GM23248 (cell line): ENCODE measurements around the gene TXNRD2. TPM values are rescaled to one million over a fixed set of nuclear protein-coding genes. Genes with fewer than 3 reads are reported as not detected.
A peak's percentile ranks its signal among the peaks of the same experiment; 100 is the strongest.
"Not testable (repeated sequence)": the region's sequence is repeated elsewhere in the genome, so short reads cannot be mapped to it uniquely, and the experiment has no call there.

Experiments
- DNase-seq: peaks from one replicate; pipeline ENCODE4 v3.0.0-alpha.2; 2015
- H2AFZ ChIP-seq: fragments of 200-600 bp; sonication (generic); 2 replicates; pipeline ENCODE4 v1.6.1; 2016; ENCODE audit warnings: antibody characterized with exemption
- H3F3A ChIP-seq: fragments of 200-600 bp; sonication (generic); 2 replicates; pipeline ENCODE4 v1.6.1; 2016; ENCODE audit warnings: mild to moderate bottlenecking, antibody characterized with exemption, mixed run types; ENCODE audit not compliant: insufficient read depth
- H3K27ac ChIP-seq: fragments of 200-600 bp; sonication (generic); 2 replicates; pipeline ENCODE4 v1.5.1; 2016; ENCODE audit warnings: mild to moderate bottlenecking
- H3K27me3 ChIP-seq: fragments of 200-600 bp; sonication (generic); replicated peaks from 2 replicates; pipeline ENCODE4 v1.6.1; 2016; ENCODE audit warnings: mild to moderate bottlenecking; ENCODE audit not compliant: insufficient read depth
- H3K36me3 ChIP-seq: fragments of 200-600 bp; sonication (generic); 2 replicates; pipeline ENCODE4 v1.6.1; 2016; ENCODE audit warnings: low read depth, mild to moderate bottlenecking
- H3K4me1 ChIP-seq: fragments of 200-600 bp; sonication (generic); 2 replicates; pipeline ENCODE4 v1.6.1; 2016; ENCODE audit warnings: mild to moderate bottlenecking; ENCODE audit not compliant: insufficient read depth
- H3K4me2 ChIP-seq: fragments of 200-600 bp; sonication (generic); one replicate; pipeline ENCODE4 v1.6.1; 2016; ENCODE audit warnings: mild to moderate bottlenecking; ENCODE audit not compliant: unreplicated experiment
- H3K4me3 ChIP-seq: fragments of 200-600 bp; sonication (generic); 2 replicates; pipeline ENCODE4 v1.5.1; 2016; ENCODE audit warnings: mild to moderate bottlenecking
- H3K79me2 ChIP-seq: fragments of 200-600 bp; sonication (generic); 2 replicates; pipeline ENCODE4 v1.6.1; 2016; ENCODE audit warnings: mild to moderate bottlenecking; ENCODE audit not compliant: insufficient read depth
- H3K9ac ChIP-seq: fragments of 200-600 bp; sonication (generic); 2 replicates; pipeline ENCODE4 v1.6.1; 2016; ENCODE audit warnings: mild to moderate bottlenecking
- H3K9me2 ChIP-seq: fragments of 200-600 bp; sonication (generic); 2 replicates; pipeline ENCODE4 v1.6.1; 2016; ENCODE audit warnings: mixed run types, mild to moderate bottlenecking, moderate library complexity; ENCODE audit not compliant: insufficient read depth
- H3K9me3 ChIP-seq: fragments of 200-600 bp; sonication (generic); one replicate; pipeline ENCODE4 v1.6.1; 2017; ENCODE audit warnings: low read depth
- H4K20me1 ChIP-seq: fragments of 200-600 bp; sonication (generic); 2 replicates; pipeline ENCODE4 v1.6.0; 2016; ENCODE audit not compliant: insufficient read depth
- EZH2 ChIP-seq: fragments of 200-600 bp; sonication (generic); IDR thresholded peaks from 2 replicates; pipeline ENCODE4 v1.6.1; 2018; ENCODE audit warnings: antibody characterized with exemption, mild to moderate bottlenecking; ENCODE audit not compliant: insufficient read depth, poor library complexity, severe bottlenecking
- EZH2phosphoT487 ChIP-seq: fragments of 200-600 bp; sonication (generic); IDR thresholded peaks from 2 replicates; pipeline ENCODE4 v1.6.1; 2018; ENCODE audit warnings: antibody characterized with exemption, moderate library complexity, mild to moderate bottlenecking, low read depth; ENCODE audit not compliant: insufficient read depth
- WGBS, 2 experiments: methylation state at CpG; one replicate each; pipeline ENCODE4 v1.1.6; 2015 to 2017; ENCODE audit warnings: low lambda C conversion rate in 2 of 2, low coverage in 1 of 2; ENCODE audit errors: missing lambda C conversion rate in 2 of 2; 5-methylcytosine and 5-hydroxymethylcytosine counted together
- in situ Hi-C: fragments of 300-500 bp; cut with MboI; formaldehyde crosslinking; loops from 2 replicates; pipeline ENCODE4 v1.15.0; 2020
- polyA plus RNA-seq: library from polyadenylated mRNA; unstranded; fragments of >200 nt; fragmentation: Nextera tagmentation; extraction: Ambion mirVana; gene quantifications from 2 replicates; pipeline ENCODE4 v1.2.1, GENCODE V29; 2016
- total RNA-seq: library from RNA; depleted of rRNA; stranded (reverse); fragments of >200 nt; shearing (Covaris generic); gene quantifications from 2 replicates; pipeline ENCODE4 v1.2.3, GENCODE V29; 2014

Gene TXNRD2
- total and polyA plus RNA-seq, 2 experiments from 2014 or later, result 20.1 to 24.8 TPM

- Histone ChIP-seq H3K27ac (no peak overlapping the region), H3F3A (no peaks in the 10 kb centered on the region), H3K9me3 (no peaks in the 10 kb centered on the region), H4K20me1 (no peaks in the 10 kb centered on the region), H3K9me2 (no peaks in the 10 kb centered on the region), H3K4me2 (no peak overlapping the region), H3K27me3 (no peaks in the 10 kb centered on the region), H3K9ac (no peak overlapping the region), H3K36me3 (peaks cover 7% of the 10 kb centered on the region; the same call in 1 of the 2 replicates), H3K4me1 (no peaks in the 10 kb centered on the region), H3K79me2 (no peaks in the 10 kb centered on the region), H2AFZ (no peak overlapping the region), H3K4me3 (no peak overlapping the region)
- DNase-seq, result no peak
- no peak for TF ChIP-seq EZH2
- TF ChIP-seq EZH2phosphoT487, result no peak
- WGBS, 2 experiments, result 28 to 29% methylated on average over 4 of the region's 4 CpGs
- in situ Hi-C loops, result no loop called here
Observed at GRCh38 chr22:19910180-19910744, 31.4 kb downstream of the TXNRD2 start.

- Histone ChIP-seq H3K27ac (no peak overlapping the region), H3K79me2 (no peaks in the 10 kb centered on the region), H3K4me1 (no peaks in the 10 kb centered on the region), H3K36me3 (peaks cover 7% of the 10 kb centered on the region; the same call in 1 of the 2 replicates), H3F3A (no peaks in the 10 kb centered on the region), H3K27me3 (no peaks in the 10 kb centered on the region), H3K9me3 (no peaks in the 10 kb centered on the region), H3K9ac (no peak overlapping the region), H3K4me3 (no peak overlapping the region), H2AFZ (no peak overlapping the region), H3K4me2 (no peak overlapping the region), H3K9me2 (no peaks in the 10 kb centered on the region), H4K20me1 (no peaks in the 10 kb centered on the region)
- 20 to 35% methylated on average over 5 to 6 of the region's 6 CpGs for WGBS, 2 experiments
- in situ Hi-C loops, result no loop called here
- DNase-seq, result peak; percentile 82
- TF ChIP-seq EZH2 (no peak), EZH2phosphoT487 (no peak)
Observed at GRCh38 chr22:19909350-19910179, 32.1 kb downstream of the TXNRD2 start.

- H3K4me3 ChIP-seq, H3K9ac ChIP-seq, H3K79me2 ChIP-seq, H4K20me1 ChIP-seq, H2AFZ ChIP-seq, H3K9me3 ChIP-seq, DNase-seq, H3K4me2 ChIP-seq, H3K27ac ChIP-seq, H3K36me3 ChIP-seq, H3K4me1 ChIP-seq, in situ Hi-C loops, H3K9me2 ChIP-seq, H3F3A ChIP-seq, H3K27me3 ChIP-seq: not testable (repeated sequence)
- 92 to 100% methylated on average over 4 to 16 of the region's 16 CpGs for WGBS, 2 experiments
Observed at GRCh38 chr22:19907902-19908301, 33.7 kb downstream of the TXNRD2 start.

GRCh38 chr22:19906864-19907263, 34.8 kb downstream of the TXNRD2 start:
- H3K27me3 ChIP-seq, H2AFZ ChIP-seq, H3K79me2 ChIP-seq, H3K9ac ChIP-seq, H4K20me1 ChIP-seq, H3K27ac ChIP-seq, H3F3A ChIP-seq, in situ Hi-C loops, H3K9me3 ChIP-seq, H3K36me3 ChIP-seq, H3K9me2 ChIP-seq, DNase-seq, H3K4me3 ChIP-seq, H3K4me2 ChIP-seq, H3K4me1 ChIP-seq: not testable (repeated sequence)
- WGBS, 2 experiments, result 95% methylated on average over 7 to 25 of the region's 25 CpGs
